ENCODE measurements around the gene RAD51AP2. TPM values are rescaled to one million over a fixed set of nuclear protein-coding genes. Genes with fewer than 3 reads are reported as not detected.

The RAD51AP2 gene
- total and polyA plus RNA-seq, 2 of the 13 experiments (the other 11 are each of a cell fraction or from before 2014, with no cell fraction given), result 0.11 to 0.12 TPM

- TF ChIP-seq, protein P1, sequence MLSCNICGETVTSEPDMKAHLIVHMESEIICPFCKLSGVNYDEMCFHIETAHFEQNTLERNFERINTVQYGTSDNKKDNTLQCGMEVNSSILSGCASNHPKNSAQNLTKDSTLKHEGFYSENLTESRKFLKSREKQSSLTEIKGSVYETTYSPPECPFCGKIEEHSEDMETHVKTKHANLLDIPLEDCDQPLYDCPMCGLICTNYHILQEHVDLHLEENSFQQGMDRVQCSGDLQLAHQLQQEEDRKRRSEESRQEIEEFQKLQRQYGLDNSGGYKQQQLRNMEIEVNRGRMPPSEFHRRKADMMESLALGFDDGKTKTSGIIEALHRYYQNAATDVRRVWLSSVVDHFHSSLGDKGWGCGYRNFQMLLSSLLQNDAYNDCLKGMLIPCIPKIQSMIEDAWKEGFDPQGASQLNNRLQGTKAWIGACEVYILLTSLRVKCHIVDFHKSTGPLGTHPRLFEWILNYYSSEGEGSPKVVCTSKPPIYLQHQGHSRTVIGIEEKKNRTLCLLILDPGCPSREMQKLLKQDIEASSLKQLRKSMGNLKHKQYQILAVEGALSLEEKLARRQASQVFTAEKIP (CRISPR knock-in tag; IDR thresholded peaks at IDR 0.05; ENCODE audit: borderline replicate concordance), result no peak
- TF ChIP-seq KDM5B (CRISPR knock-in tag; IDR thresholded peaks at IDR 0.05; ENCODE audit: borderline replicate concordance) (no peak), ZNF556 (CRISPR knock-in tag; IDR thresholded peaks at IDR 0.05; ENCODE audit: borderline replicate concordance) (no peak), ZNF598 (CRISPR knock-in tag; IDR thresholded peaks at IDR 0.05; ENCODE audit: borderline replicate concordance) (no peak)
Observed at GRCh38 chr2:17545680-17546613, 27.7 kb upstream of the RAD51AP2 start (continued).

GRCh38 chr2:17544256-17544655 is 26.0 kb upstream of the RAD51AP2 start:
- Histone ChIP-seq H3K27me3 (ENCODE audit: control insufficient read depth in 1 of 2, insufficient read depth in 2 of 2, low read length in 2 of 2) (peaks cover 0 to 3% of the 10 kb centered on the region in 2 experiments; a peak in 1 of 5 replicates), H3K27ac (ENCODE audit: extremely low read length, insufficient read depth, low read length) (peak overlapping the region; percentile 94), H3K79me2 (ENCODE audit: insufficient read depth, low read length) (peaks cover 94% of the 10 kb centered on the region), H3K9me3 (ENCODE audit: low read length) (no peaks in the 10 kb centered on the region), H2AFZ (ENCODE audit: low read length) (no peak overlapping the region), H3K36me3 (replicated peaks in 1 of 2; ENCODE audit: control insufficient read depth in 1 of 2, insufficient read depth in 2 of 2, low read length in 2 of 2) (no peaks in the 10 kb centered on the region), H3K4me1 (ENCODE audit: insufficient read depth, low read length) (peaks cover 66% of the 10 kb centered on the region), H3K4me2 (ENCODE audit: low read depth, low read length) (peak overlapping the region; percentile 97), H4K20me1 (ENCODE audit: insufficient read depth, low read length) (no peaks in the 10 kb centered on the region), H3K9ac (ENCODE audit: insufficient read depth, low read depth, low read length) (peak overlapping the region; percentile 77), H3K4me3 (replicated peaks in 1 of 3; ENCODE audit: insufficient read depth in 1 of 3, low read depth in 2 of 3, low read length in 3 of 3) (peak overlapping the region; percentile 78 to 97 (median 83); a peak in 5 of 6 replicates)
- in situ Hi-C loops (cut with HindIII; ENCODE audit: extremely low pct_ligation_motif_present, low pct_unique_long_range_greater_than_20kb), result loop anchor here (5.0 to 10.0 kb wide), 3 partner anchors 51 to 211 kb away; partner anchors contain the start of genes GEN1 and SMC6
- intact Hi-C loops (cut with micrococcal nuclease; ENCODE audit: unreplicated experiment), result loop anchor here (1.0 to 5.0 kb wide), 2 partner anchors 102 to 208 kb away; partner anchors contain the start of genes GEN1 and SMC6
- no peak for ATAC-seq
- peak; percentile 48 for DNase-seq (ENCODE audit: low spot score)
- ChIA-PET CTCF (ENCODE audit: low intra/inter-chr PET ratio, low total read pairs) (no interaction called here), POLR2A (interaction anchor here (0.9 to 2.3 kb wide), 6 partner anchors 13 to 64 kb away, joined by 3 to 15 read pairs (median 6); no protein-coding TSS in a partner anchor)
- FAIRE-seq, result no peak
- WGBS (ENCODE audit: low lambda C conversion rate), result 72% methylated on average over 3 of the region's 3 CpGs
- BruUV-seq (replicated peaks), result no TSS peak
- TF ChIP-seq POLR2A (IDR thresholded peaks at IDR 0.05; ENCODE audit: insufficient read depth in 1 of 2, low read depth in 2 of 2, low read length in 2 of 2) (0 out of 4 replicates have a peak, but pooled peaks of 1 of the 2 experiments have one; percentile 19), MIER3 (CRISPR knock-in tag; IDR thresholded peaks at IDR 0.05; ENCODE audit: borderline replicate concordance) (peak; percentile 19; the same call in 1 of the 2 replicates), SRF (IDR thresholded peaks at IDR 0.05; ENCODE audit: low read depth, low read length) (no peak), MLX (CRISPR knock-in tag; IDR thresholded peaks at IDR 0.05) (peak; percentile 72; the same call in 1 of the 2 replicates), FOXK1 (CRISPR knock-in tag; IDR thresholded peaks at IDR 0.05; ENCODE audit: borderline replicate concordance, low read depth) (peak; percentile 12; the same call in 1 of the 2 replicates), SALL1 (CRISPR knock-in tag; IDR thresholded peaks at IDR 0.05) (peak; percentile 36; the same call in 1 of the 2 replicates), GZF1 (CRISPR knock-in tag; IDR thresholded peaks at IDR 0.05) (no peak), TEAD3 (CRISPR knock-in tag; optimal IDR thresholded peaks at IDR 0.05; ENCODE audit: borderline replicate concordance) (peak; percentile 4), SAP130 (CRISPR knock-in tag; IDR thresholded peaks at IDR 0.05; ENCODE audit: low read depth) (peak; percentile 35; the same call in 1 of the 2 replicates), KDM2A (CRISPR knock-in tag; IDR thresholded peaks at IDR 0.05; ENCODE audit: borderline replicate concordance, low read depth) (no peak), FOSL2 (CRISPR knock-in tag; IDR thresholded peaks at IDR 0.05) (peak; percentile 75)
- TF ChIP-seq, protein P2, sequence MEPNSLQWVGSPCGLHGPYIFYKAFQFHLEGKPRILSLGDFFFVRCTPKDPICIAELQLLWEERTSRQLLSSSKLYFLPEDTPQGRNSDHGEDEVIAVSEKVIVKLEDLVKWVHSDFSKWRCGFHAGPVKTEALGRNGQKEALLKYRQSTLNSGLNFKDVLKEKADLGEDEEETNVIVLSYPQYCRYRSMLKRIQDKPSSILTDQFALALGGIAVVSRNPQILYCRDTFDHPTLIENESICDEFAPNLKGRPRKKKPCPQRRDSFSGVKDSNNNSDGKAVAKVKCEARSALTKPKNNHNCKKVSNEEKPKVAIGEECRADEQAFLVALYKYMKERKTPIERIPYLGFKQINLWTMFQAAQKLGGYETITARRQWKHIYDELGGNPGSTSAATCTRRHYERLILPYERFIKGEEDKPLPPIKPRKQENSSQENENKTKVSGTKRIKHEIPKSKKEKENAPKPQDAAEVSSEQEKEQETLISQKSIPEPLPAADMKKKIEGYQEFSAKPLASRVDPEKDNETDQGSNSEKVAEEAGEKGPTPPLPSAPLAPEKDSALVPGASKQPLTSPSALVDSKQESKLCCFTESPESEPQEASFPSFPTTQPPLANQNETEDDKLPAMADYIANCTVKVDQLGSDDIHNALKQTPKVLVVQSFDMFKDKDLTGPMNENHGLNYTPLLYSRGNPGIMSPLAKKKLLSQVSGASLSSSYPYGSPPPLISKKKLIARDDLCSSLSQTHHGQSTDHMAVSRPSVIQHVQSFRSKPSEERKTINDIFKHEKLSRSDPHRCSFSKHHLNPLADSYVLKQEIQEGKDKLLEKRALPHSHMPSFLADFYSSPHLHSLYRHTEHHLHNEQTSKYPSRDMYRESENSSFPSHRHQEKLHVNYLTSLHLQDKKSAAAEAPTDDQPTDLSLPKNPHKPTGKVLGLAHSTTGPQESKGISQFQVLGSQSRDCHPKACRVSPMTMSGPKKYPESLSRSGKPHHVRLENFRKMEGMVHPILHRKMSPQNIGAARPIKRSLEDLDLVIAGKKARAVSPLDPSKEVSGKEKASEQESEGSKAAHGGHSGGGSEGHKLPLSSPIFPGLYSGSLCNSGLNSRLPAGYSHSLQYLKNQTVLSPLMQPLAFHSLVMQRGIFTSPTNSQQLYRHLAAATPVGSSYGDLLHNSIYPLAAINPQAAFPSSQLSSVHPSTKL (CRISPR knock-in tag; IDR thresholded peaks at IDR 0.05), result peak; percentile 48; the same call in 1 of the 2 replicates

All from HepG2 (cell line).